Esophagus squamous epithelium (tissue), 5 donors: ENCODE results near the gene CCDC134. TPM values are rescaled to one million over a fixed set of nuclear protein-coding genes. Genes with fewer than 3 reads are reported as not detected.

Experiments used
- DNase-seq: peaks from one replicate; lab custom pipeline; 2025; lab: John Stamatoyannopoulos, UW
- H3K27ac ChIP-seq, 4 donors: fragments of 200-600 bp; sonication (generic); one replicate each; pipeline ENCODE4 v1.5.1; 2016 to 2019; ENCODE audit warnings: mild to moderate bottlenecking in 1 of 4
- H3K27me3 ChIP-seq, 4 donors: fragments of 200-600 bp; sonication (generic); 1 replicate in 3 of 4; 2 replicates in 1 of 4; pipeline versions ENCODE4 v1.5.1 to v1.6.0; 2017 to 2021; ENCODE audit warnings: antibody characterized with exemption in 1 of 4
- H3K36me3 ChIP-seq, 3 donors: fragments of 200-600 bp; sonication (generic); one replicate each; pipeline ENCODE4 v1.5.1; 2016 to 2019
- H3K4me1 ChIP-seq, 3 donors: fragments of 200-600 bp; sonication (generic); one replicate each; pipeline ENCODE4 v1.5.1; 2017 to 2019
- H3K4me3 ChIP-seq, 4 donors: fragments of 200-600 bp; sonication (generic); 1 replicate in 3 of 4; 2 replicates in 1 of 4; pipeline ENCODE4 v1.5.1; 2016 to 2019; ENCODE audit warnings: mild to moderate bottlenecking in 2 of 4, moderate library complexity in 1 of 4
- H3K9me3 ChIP-seq, 3 donors: fragments of 200-600 bp; sonication (generic); one replicate each; pipeline ENCODE4 v1.5.1; 2016 to 2019
- POLR2A ChIP-seq, 4 donors: fragments of 450-650 bp; IDR thresholded peaks; one replicate each; pipeline ENCODE4 v1.6.1; 2017; ENCODE audit warnings: antibody characterized with exemption in 4 of 4, mild to moderate bottlenecking in 4 of 4, moderate library complexity in 3 of 4
- WGBS, 2 donors: methylation state at CpG; one replicate each; pipeline ENCODE4 v1.1.5; 2018; 5-methylcytosine and 5-hydroxymethylcytosine counted together
- intact Hi-C: fragments of 100-400 bp; cut with DNase I; formaldehyde crosslinking; loops from one replicate; pipeline ENCODE4 v1.15.0; 2022
- total RNA-seq, 4 donors: library from RNA; depleted of rRNA; stranded (reverse); fragments of >200 nt; gene quantifications; one replicate each; pipeline ENCODE4 v1.1.0, GENCODE V29; 2016
- TF ChIP-seq, protein P1 (sequence below), 6 experiments: fragments of 450-650 bp in 4 of 6; fragments of 200-600 bp in 2 of 6; sonication (generic) in 2 of 6; IDR thresholded peaks; one replicate each; pipeline ENCODE4 v1.5.1; 2016 to 2019; ENCODE audit warnings: antibody characterized with exemption in 6 of 6, mild to moderate bottlenecking in 4 of 6, moderate library complexity in 4 of 6
- donor health status: DM: yes; HTN: yes; CAD: no.

Gene CCDC134
- total RNA-seq, 4 donors from 2014 or later, result 5.1 to 9.0 (median 7.2) TPM

DNA sequence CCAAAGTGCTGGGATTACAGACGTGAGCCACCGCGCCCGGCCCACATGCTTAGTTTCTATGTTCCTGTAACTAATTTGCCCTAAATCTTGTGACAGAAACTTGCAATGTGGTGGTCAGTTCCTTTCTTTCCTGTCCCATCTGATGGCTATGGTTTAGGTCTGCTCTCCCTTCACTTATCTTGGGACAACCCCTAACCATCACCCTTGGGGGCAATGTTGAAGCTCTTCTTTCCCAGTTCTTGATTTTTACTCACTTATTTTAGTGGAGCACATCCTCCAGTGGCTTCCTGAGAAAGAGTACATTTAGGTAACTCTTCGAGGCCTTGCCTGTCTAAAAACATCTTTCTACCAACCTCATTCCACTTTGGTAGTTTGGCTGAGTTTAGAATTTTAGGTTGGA lies 39.7 kb downstream of the CCDC134 start:
- Histone ChIP-seq H3K4me1 (peaks cover 37 to 100% (median 64%) of the 10 kb centered on the region in 3 donors), H3K27ac (peak overlapping the region; percentile 80 to 99 (median 90)), H3K36me3 (peaks cover 0 to 21% (median 0%) of the 10 kb centered on the region in 3 donors), H3K4me3 (no peak overlapping the region), H3K9me3 (no peaks in the 10 kb centered on the region), H3K27me3 (no peaks in the 10 kb centered on the region)
- DNase-seq, result no peak
- TF ChIP-seq POLR2A (IDR thresholded peaks at IDR 0.05), result no peak
- TF ChIP-seq, protein P1, sequence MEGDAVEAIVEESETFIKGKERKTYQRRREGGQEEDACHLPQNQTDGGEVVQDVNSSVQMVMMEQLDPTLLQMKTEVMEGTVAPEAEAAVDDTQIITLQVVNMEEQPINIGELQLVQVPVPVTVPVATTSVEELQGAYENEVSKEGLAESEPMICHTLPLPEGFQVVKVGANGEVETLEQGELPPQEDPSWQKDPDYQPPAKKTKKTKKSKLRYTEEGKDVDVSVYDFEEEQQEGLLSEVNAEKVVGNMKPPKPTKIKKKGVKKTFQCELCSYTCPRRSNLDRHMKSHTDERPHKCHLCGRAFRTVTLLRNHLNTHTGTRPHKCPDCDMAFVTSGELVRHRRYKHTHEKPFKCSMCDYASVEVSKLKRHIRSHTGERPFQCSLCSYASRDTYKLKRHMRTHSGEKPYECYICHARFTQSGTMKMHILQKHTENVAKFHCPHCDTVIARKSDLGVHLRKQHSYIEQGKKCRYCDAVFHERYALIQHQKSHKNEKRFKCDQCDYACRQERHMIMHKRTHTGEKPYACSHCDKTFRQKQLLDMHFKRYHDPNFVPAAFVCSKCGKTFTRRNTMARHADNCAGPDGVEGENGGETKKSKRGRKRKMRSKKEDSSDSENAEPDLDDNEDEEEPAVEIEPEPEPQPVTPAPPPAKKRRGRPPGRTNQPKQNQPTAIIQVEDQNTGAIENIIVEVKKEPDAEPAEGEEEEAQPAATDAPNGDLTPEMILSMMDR (IDR thresholded peaks at IDR 0.05), result no peak
- WGBS, 2 donors, result 84% methylated on average over 5 of the region's 5 CpGs
- intact Hi-C loops, result no loop called here

DNA sequence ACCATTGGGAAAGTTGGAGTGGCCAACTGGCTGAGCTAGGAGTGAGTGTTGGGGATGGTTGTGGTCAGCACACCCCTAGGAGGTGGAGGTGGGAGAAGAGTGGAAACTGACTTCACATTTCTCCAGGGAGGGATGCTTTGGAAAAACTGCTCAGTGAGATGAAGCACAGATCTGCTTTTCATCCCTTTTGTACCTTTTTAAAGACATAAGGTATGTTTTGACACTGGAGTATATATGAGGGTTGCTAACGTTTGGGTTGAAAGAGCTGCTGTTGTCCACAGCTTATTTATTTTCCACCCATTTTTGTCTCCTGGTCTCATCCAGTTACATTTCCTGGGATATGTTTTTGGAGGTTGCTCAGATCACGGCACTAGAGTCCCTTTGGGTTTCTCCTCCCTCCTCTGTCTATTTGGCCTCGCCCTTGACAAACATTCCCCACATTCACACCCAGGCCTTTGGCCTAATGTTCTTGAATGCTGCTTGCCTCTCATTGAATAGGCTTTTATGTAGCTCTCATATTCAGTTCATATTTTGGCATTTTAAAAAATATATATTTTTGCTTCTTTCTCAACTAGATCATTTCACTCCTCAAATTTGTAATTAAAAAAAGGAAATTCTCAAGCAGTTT lies 40.7 kb downstream of the CCDC134 start:
- no peaks in the 10 kb centered on the region for H3K27me3 ChIP-seq
- peaks cover 0 to 11% (median 0%) of the 10 kb centered on the region in 3 donors for H3K36me3 ChIP-seq
- peaks cover 38 to 100% (median 72%) of the 10 kb centered on the region in 3 donors for H3K4me1 ChIP-seq
- no peak overlapping the region for H3K4me3 ChIP-seq
- DNase-seq, result no peak
- H3K9me3 ChIP-seq, result no peaks in the 10 kb centered on the region
- peak overlapping the region; percentile 80 to 99 (median 90) for H3K27ac ChIP-seq
- 24 to 36% methylated on average over 3 of the region's 3 CpGs for WGBS, 2 donors
- intact Hi-C loops, result no loop called here
- TF ChIP-seq, protein P1 (IDR thresholded peaks at IDR 0.05), result no peak
- no peak for TF ChIP-seq POLR2A (IDR thresholded peaks at IDR 0.05)

DNA sequence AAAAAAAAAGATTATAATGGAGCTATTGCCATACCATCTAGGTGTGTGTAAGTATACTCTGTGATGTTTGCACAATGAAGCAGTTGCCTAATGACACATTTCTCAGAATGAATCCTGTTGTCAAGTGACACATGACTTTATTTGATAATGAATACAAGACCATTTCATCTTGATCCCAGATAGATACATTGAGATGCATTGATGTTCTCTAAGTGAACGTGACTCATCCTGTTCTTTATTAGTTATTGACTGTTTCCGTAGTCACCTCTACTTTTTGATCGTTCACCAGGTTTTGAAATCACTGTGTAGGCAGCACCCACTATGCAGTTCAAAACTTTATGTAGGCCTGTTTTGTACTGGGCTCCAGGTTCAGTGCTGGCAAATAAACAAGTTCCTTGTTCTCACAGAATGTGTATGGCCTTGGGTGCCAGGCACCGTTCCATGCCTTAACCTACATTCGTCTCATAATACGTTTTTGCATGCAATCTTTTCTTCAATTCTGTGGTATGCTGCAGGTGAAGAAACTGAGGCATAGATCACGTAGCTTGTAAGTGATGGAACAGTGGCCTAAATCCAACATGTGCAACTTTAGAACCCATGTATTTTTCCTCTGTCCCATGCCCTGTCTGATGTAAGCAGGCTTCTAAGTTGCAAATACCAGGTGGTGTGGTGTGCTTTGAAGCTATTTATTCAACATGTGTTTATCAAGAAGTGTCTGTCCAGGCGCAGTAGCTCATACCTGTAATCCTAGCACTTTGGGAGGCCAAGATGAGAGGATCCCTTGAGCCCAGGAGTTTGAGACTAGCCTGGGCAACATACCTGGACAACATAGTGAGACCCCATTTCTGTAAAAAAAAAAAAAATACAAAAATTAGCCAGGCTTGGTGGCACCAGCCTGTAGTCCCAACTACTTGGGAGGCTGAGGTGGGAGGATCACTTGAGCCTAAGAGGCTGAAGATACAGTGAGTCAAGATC lies 42.8 kb downstream of the CCDC134 start:
- Histone ChIP-seq H3K27me3 (no peaks in the 10 kb centered on the region), H3K27ac (peak overlapping the region; percentile 6 to 99 (median 90)), H3K4me3 (no peak overlapping the region), H3K9me3 (no peaks in the 10 kb centered on the region), H3K36me3 (no peaks in the 10 kb centered on the region), H3K4me1 (peaks cover 48 to 100% (median 88%) of the 10 kb centered on the region in 3 donors)
- DNase-seq, result no peak
- intact Hi-C loops, result no loop called here
- TF ChIP-seq, protein P1 (IDR thresholded peaks at IDR 0.05), result no peak
- TF ChIP-seq POLR2A (IDR thresholded peaks at IDR 0.05), result no peak
- WGBS, 2 donors, result 30 to 37% methylated on average over 8 of the region's 8 CpGs

GRCh38 chr22:41844036-41844435 lies 43.6 kb downstream of the CCDC134 start:
- no peaks in the 10 kb centered on the region for H3K9me3 ChIP-seq
- 43 to 44% methylated on average over 1 of the region's 1 CpG for WGBS, 2 donors
- H3K4me3 ChIP-seq, result no peak overlapping the region
- H3K4me1 ChIP-seq, result peaks cover 50 to 100% (median 89%) of the 10 kb centered on the region in 3 donors
- TF ChIP-seq POLR2A (IDR thresholded peaks at IDR 0.05), result no peak
- TF ChIP-seq, protein P1 (IDR thresholded peaks at IDR 0.05), result no peak
- H3K36me3 ChIP-seq, result no peaks in the 10 kb centered on the region
- peak overlapping the region; percentile 30 to 99 (median 90) for H3K27ac ChIP-seq
- no peaks in the 10 kb centered on the region for H3K27me3 ChIP-seq
- intact Hi-C loops, result no loop called here
- no peak for DNase-seq
